Measurements from ENCODE around the gene ACTN2. TPM values are rescaled to one million over a fixed set of nuclear protein-coding genes. Genes with fewer than 3 reads are reported as not detected.
A peak's percentile ranks its signal among the peaks of the same experiment; 100 is the strongest.

ACTN2 gene
- total RNA-seq, 1 donor: not detected

GRCh38 chr1:236785477-236785876, 99.2 kb downstream of the ACTN2 start:
- TF ChIP-seq CTCF (IDR thresholded peaks at IDR 0.05; ENCODE audit: extremely low read depth, low read depth, low read length): no peak
- Histone ChIP-seq H3K9me3 (ENCODE audit: low read depth, low read length) (no peaks in the 10 kb centered on the region), H3K4me3 (ENCODE audit: insufficient read depth, low read length) (no peak overlapping the region), H3K27me3 (ENCODE audit: insufficient read depth, low read length) (no peaks in the 10 kb centered on the region), H3K4me2 (ENCODE audit: insufficient read depth, low read length) (no peak overlapping the region), H4K20me1 (ENCODE audit: insufficient read depth, low read length) (no peaks in the 10 kb centered on the region), H3K27ac (ENCODE audit: low read depth, low read length) (no peak overlapping the region), H3K36me3 (ENCODE audit: insufficient read depth, low read length) (no peaks in the 10 kb centered on the region), H3K4me1 (ENCODE audit: insufficient read depth, low read length) (no peaks in the 10 kb centered on the region), H2AFZ (ENCODE audit: low read length) (no peak overlapping the region), H3K79me2 (ENCODE audit: insufficient read depth, low read length) (no peaks in the 10 kb centered on the region)
- no peak for DNase-seq (ENCODE audit: insufficient read length, low spot score, missing footprints)

- no peak for DNase-seq (ENCODE audit: insufficient read length, low spot score, missing footprints)
- H4K20me1 ChIP-seq (ENCODE audit: insufficient read depth, low read length): no peaks in the 10 kb centered on the region
These were observed 100.2 kb downstream of the ACTN2 start for GRCh38 chr1:236786453-236786852.

GRCh38 chr1:236794585-236795034, 108.3 kb downstream of the ACTN2 start:
- Histone ChIP-seq H2AFZ (ENCODE audit: low read length) (peak overlapping the region; percentile 93), H4K20me1 (ENCODE audit: insufficient read depth, low read length) (no peaks in the 10 kb centered on the region), H3K27me3 (ENCODE audit: insufficient read depth, low read length) (no peaks in the 10 kb centered on the region), H3K4me1 (ENCODE audit: insufficient read depth, low read length) (peaks cover 6% of the 10 kb centered on the region), H3K4me3 (ENCODE audit: insufficient read depth, low read length) (peak overlapping the region; percentile 82), H3K79me2 (ENCODE audit: insufficient read depth, low read length) (peaks cover 36% of the 10 kb centered on the region), H3K27ac (ENCODE audit: low read depth, low read length) (peak overlapping the region; percentile 42), H3K36me3 (ENCODE audit: insufficient read depth, low read length) (no peaks in the 10 kb centered on the region), H3K4me2 (ENCODE audit: insufficient read depth, low read length) (peak overlapping the region; percentile 85), H3K9me3 (ENCODE audit: low read depth, low read length) (no peaks in the 10 kb centered on the region)
- DNase-seq (ENCODE audit: insufficient read length, low spot score, missing footprints): no peak
- no peak for TF ChIP-seq CTCF (IDR thresholded peaks at IDR 0.05; ENCODE audit: extremely low read depth, low read depth, low read length)

More at GRCh38 chr1:236786453-236786852, 100.2 kb downstream of the ACTN2 start:
- TF ChIP-seq CTCF (IDR thresholded peaks at IDR 0.05; ENCODE audit: extremely low read depth, low read depth, low read length): no peak
- Histone ChIP-seq H3K79me2 (ENCODE audit: insufficient read depth, low read length) (no peaks in the 10 kb centered on the region), H3K9me3 (ENCODE audit: low read depth, low read length) (no peaks in the 10 kb centered on the region), H2AFZ (ENCODE audit: low read length) (no peak overlapping the region), H3K4me3 (ENCODE audit: insufficient read depth, low read length) (no peak overlapping the region), H3K27ac (ENCODE audit: low read depth, low read length) (no peak overlapping the region), H3K4me2 (ENCODE audit: insufficient read depth, low read length) (no peak overlapping the region), H3K4me1 (ENCODE audit: insufficient read depth, low read length) (no peaks in the 10 kb centered on the region), H3K36me3 (ENCODE audit: insufficient read depth, low read length) (no peaks in the 10 kb centered on the region), H3K27me3 (ENCODE audit: insufficient read depth, low read length) (no peaks in the 10 kb centered on the region)

- H4K20me1 ChIP-seq (ENCODE audit: insufficient read depth, low read length): no peaks in the 10 kb centered on the region
- H3K27me3 ChIP-seq (ENCODE audit: insufficient read depth, low read length): no peaks in the 10 kb centered on the region
- TF ChIP-seq CTCF (IDR thresholded peaks at IDR 0.05; ENCODE audit: extremely low read depth, low read depth, low read length): no peak
- H3K4me1 ChIP-seq (ENCODE audit: insufficient read depth, low read length): peaks cover 6% of the 10 kb centered on the region
- H2AFZ ChIP-seq (ENCODE audit: low read length): peak within 1 kb of the TSS; percentile 93
- peak within 1 kb of the TSS; percentile 88 for H3K27ac ChIP-seq (ENCODE audit: low read depth, low read length)
- peak within 1 kb of the TSS; percentile 85 for H3K4me2 ChIP-seq (ENCODE audit: insufficient read depth, low read length)
- peak; percentile 98 for DNase-seq (ENCODE audit: insufficient read length, low spot score, missing footprints)
- H3K4me3 ChIP-seq (ENCODE audit: insufficient read depth, low read length): peak within 1 kb of the TSS; percentile 82
- peaks cover 41% of the 10 kb centered on the region for H3K79me2 ChIP-seq (ENCODE audit: insufficient read depth, low read length)
- H3K36me3 ChIP-seq (ENCODE audit: insufficient read depth, low read length): no peaks in the 10 kb centered on the region
- H3K9me3 ChIP-seq (ENCODE audit: low read depth, low read length): no peaks in the 10 kb centered on the region
These were observed 108.9 kb downstream of the ACTN2 start, which contains the start of gene MTR for GRCh38 chr1:236795035-236795756. MTR (plus strand) TSS chr1:236795292; CDS start chr1:236795704, 412 bp downstream.
